Measurements from ENCODE around the gene SOX2. TPM values are rescaled to one million over a fixed set of nuclear protein-coding genes. Genes with fewer than 3 reads are reported as not detected.

SOX2 gene
- total RNA-seq, 1 experiment from 2014 or later, result 0.39 TPM

- H3K4me3 ChIP-seq (ENCODE audit: low read depth in 2 of 2, low read length in 2 of 2), result no peak overlapping the region
- in situ Hi-C loops (cut with HindIII; ENCODE audit: low pct_unique_long_range_greater_than_20kb, low sequenced_read_pairs), result no loop called here
- H3K9me3 ChIP-seq (ENCODE audit: control insufficient read depth, insufficient read depth, low read depth, low read length), result no peaks in the 10 kb centered on the region
- TF ChIP-seq SIN3A (IDR thresholded peaks at IDR 0.05; ENCODE audit: borderline replicate concordance, insufficient read depth, low read depth, low read length), result no peak
- TF ChIP-seq REST (IDR thresholded peaks at IDR 0.05; ENCODE audit: insufficient read depth in 1 of 2, low read depth in 2 of 2, low read length in 1 of 2), result no peak
- TF ChIP-seq CTCF (IDR thresholded peaks at IDR 0.05), result no peak
- TF ChIP-seq TCF7L2 (IDR thresholded peaks at IDR 0.05; ENCODE audit: low read depth, low read length), result no peak
- CTCF ChIA-PET, result no interaction called here
- H3K36me3 ChIP-seq (ENCODE audit: control insufficient read depth, insufficient read depth, low read length), result no peaks in the 10 kb centered on the region
- intact Hi-C loops (cut with micrococcal nuclease; ENCODE audit: unreplicated experiment), result no loop called here
- H3K27me3 ChIP-seq (ENCODE audit: control insufficient read depth, insufficient read depth, low read length), result peaks cover 17% of the 10 kb centered on the region; the same call in 1 of the 2 replicates
- no peak overlapping the region for H3K27ac ChIP-seq (ENCODE audit: low read length)
- no TSS peak for BruUV-seq (replicated peaks)
- DNase-seq (ENCODE audit: low read depth, low spot score) (no peak), ATAC-seq (no peak)
- POLR2A ChIA-PET, result no interaction called here
- no peaks in the 10 kb centered on the region for H3K4me1 ChIP-seq (ENCODE audit: control insufficient read depth, insufficient read depth, low read length)
These were observed 11.2 kb downstream of the SOX2 start for GRCh38 chr3:181722766-181723425.

GRCh38 chr3:181723625-181724191 lies 12.0 kb downstream of the SOX2 start:
- H3K4me3 ChIP-seq (ENCODE audit: low read depth in 2 of 2, low read length in 2 of 2), result no peak overlapping the region
- TF ChIP-seq CTCF (IDR thresholded peaks at IDR 0.05) (no peak), REST (IDR thresholded peaks at IDR 0.05; ENCODE audit: insufficient read depth in 1 of 2, low read depth in 2 of 2, low read length in 1 of 2) (no peak), SIN3A (IDR thresholded peaks at IDR 0.05; ENCODE audit: borderline replicate concordance, insufficient read depth, low read depth, low read length) (no peak), POLR2AphosphoS5 (IDR thresholded peaks at IDR 0.05; ENCODE audit: low read depth, low read length) (no peak), TCF7L2 (IDR thresholded peaks at IDR 0.05; ENCODE audit: low read depth, low read length) (no peak)

More at GRCh38 chr3:181723625-181724191, 12.0 kb downstream of the SOX2 start:
- intact Hi-C loops (cut with micrococcal nuclease; ENCODE audit: unreplicated experiment), result no loop called here
- peaks cover 23% of the 10 kb centered on the region for H3K27me3 ChIP-seq (ENCODE audit: control insufficient read depth, insufficient read depth, low read length)
- no peak overlapping the region for H3K27ac ChIP-seq (ENCODE audit: low read length)
- BruUV-seq (replicated peaks), result no TSS peak
- H3K36me3 ChIP-seq (ENCODE audit: control insufficient read depth, insufficient read depth, low read length), result no peaks in the 10 kb centered on the region
- in situ Hi-C loops (cut with HindIII; ENCODE audit: low pct_unique_long_range_greater_than_20kb, low sequenced_read_pairs), result no loop called here
- ATAC-seq (no peak), DNase-seq (ENCODE audit: low read depth, low spot score) (no peak)
- CTCF ChIA-PET, result no interaction called here
- no peaks in the 10 kb centered on the region for H3K9me3 ChIP-seq (ENCODE audit: control insufficient read depth, insufficient read depth, low read depth, low read length)
- no peaks in the 10 kb centered on the region for H3K4me1 ChIP-seq (ENCODE audit: control insufficient read depth, insufficient read depth, low read length)
- POLR2A ChIA-PET, result no interaction called here
